Right lobe of liver (tissue), 4 donors: ENCODE results near the gene SAV1.

Source experiments
- POLR2A ChIP-seq: fragments of 450-650 bp; IDR thresholded peaks from one replicate; pipeline ENCODE4 v1.6.1; 2017; ENCODE audit warnings: antibody characterized with exemption, mild to moderate bottlenecking
- TF ChIP-seq, protein P1 (sequence below), 4 donors: fragments of 200-600 bp in 3 of 4; fragments of 450-650 bp in 1 of 4; IDR thresholded peaks; one replicate each; pipeline versions ENCODE4 v1.5.1 to v1.8.0; 2016 to 2022; ENCODE audit warnings: antibody characterized with exemption in 4 of 4, mild to moderate bottlenecking in 2 of 4
- donor health status: DM: no; HTN: no; CAD: no.
- donor health status: DM: no; HTN: no; CAD: no.
- donor health status: DM: no; HTN: yes; CAD: no.

GRCh38 chr14:50678163-50678562 is 10.1 kb upstream of the SAV1 start:
- TF ChIP-seq, protein P1, sequence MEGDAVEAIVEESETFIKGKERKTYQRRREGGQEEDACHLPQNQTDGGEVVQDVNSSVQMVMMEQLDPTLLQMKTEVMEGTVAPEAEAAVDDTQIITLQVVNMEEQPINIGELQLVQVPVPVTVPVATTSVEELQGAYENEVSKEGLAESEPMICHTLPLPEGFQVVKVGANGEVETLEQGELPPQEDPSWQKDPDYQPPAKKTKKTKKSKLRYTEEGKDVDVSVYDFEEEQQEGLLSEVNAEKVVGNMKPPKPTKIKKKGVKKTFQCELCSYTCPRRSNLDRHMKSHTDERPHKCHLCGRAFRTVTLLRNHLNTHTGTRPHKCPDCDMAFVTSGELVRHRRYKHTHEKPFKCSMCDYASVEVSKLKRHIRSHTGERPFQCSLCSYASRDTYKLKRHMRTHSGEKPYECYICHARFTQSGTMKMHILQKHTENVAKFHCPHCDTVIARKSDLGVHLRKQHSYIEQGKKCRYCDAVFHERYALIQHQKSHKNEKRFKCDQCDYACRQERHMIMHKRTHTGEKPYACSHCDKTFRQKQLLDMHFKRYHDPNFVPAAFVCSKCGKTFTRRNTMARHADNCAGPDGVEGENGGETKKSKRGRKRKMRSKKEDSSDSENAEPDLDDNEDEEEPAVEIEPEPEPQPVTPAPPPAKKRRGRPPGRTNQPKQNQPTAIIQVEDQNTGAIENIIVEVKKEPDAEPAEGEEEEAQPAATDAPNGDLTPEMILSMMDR (IDR thresholded peaks at IDR 0.05): no peak
- TF ChIP-seq POLR2A: no peak
